Epithelial cell of proximal tubule (primary cell): ENCODE results near the gene NDUFV1. TPM values are rescaled to one million over a fixed set of nuclear protein-coding genes. Genes with fewer than 3 reads are reported as not detected.
"Not testable (repeated sequence)": the region's sequence is repeated elsewhere in the genome, so short reads cannot be mapped to it uniquely, and the experiment has no call there.

Experiments
- DNase-seq: peaks from one replicate; pipeline ENCODE4 v3.0.0-alpha.2; 2011; ENCODE audit warnings: low read depth
- H3K4me3 ChIP-seq: 2 replicates; pipeline ENCODE4 v1.5.1; 2011; ENCODE audit warnings: low read depth, mild to moderate bottlenecking, low read length
- CTCF ChIP-seq: conservative IDR thresholded peaks from 2 replicates; pipeline ENCODE4 v1.5.1; 2012; ENCODE audit warnings: low read depth, mild to moderate bottlenecking, low read length
- total RNA-seq: library from RNA; depleted of rRNA; stranded (reverse); fragments of >200 nt; gene quantifications from 2 replicates; pipeline ENCODE4 v1.2.3, GENCODE V29; 2015

The NDUFV1 gene
- 226 and 258 TPM in 2 replicates for total RNA-seq

- no peak for DNase-seq
- H3K4me3 ChIP-seq, result peak within 1 kb of the TSS; percentile 78
- peak; percentile 50 for TF ChIP-seq CTCF
Measured at GRCh38 chr11:67606492-67607295, at the start of gene NDUFV1. Gene NDUFV1, plus strand, starts transcription at chr11:67606936. Its CDS starts 69 bp downstream, at chr11:67607005.

- peak overlapping the region; percentile 43 for H3K4me3 ChIP-seq
- no peak for DNase-seq
- no peak for TF ChIP-seq CTCF
Measured at GRCh38 chr11:67558084-67558772, 48.5 kb upstream of the NDUFV1 start.

- peak overlapping the region; percentile 21 for H3K4me3 ChIP-seq
- TF ChIP-seq CTCF, result no peak
- no peak for DNase-seq
Measured at GRCh38 chr11:67561971-67562619, 44.6 kb upstream of the NDUFV1 start.

GRCh38 chr11:67562963-67563704 is 43.6 kb upstream of the NDUFV1 start:
- H3K4me3 ChIP-seq, result no peak overlapping the region
- TF ChIP-seq CTCF, result no peak
- DNase-seq, result no peak

GRCh38 chr11:67563705-67564114 is 43.0 kb upstream of the NDUFV1 start:
- H3K4me3 ChIP-seq, result not testable (repeated sequence)

GRCh38 chr11:67564230-67564629 is 42.5 kb upstream of the NDUFV1 start:
- TF ChIP-seq CTCF, result no peak
- no peak overlapping the region for H3K4me3 ChIP-seq
- no peak for DNase-seq

More at GRCh38 chr11:67563705-67564114, 43.0 kb upstream of the NDUFV1 start:
- DNase-seq, result peak; percentile 86
